NCI-H1105 (cell line): ENCODE measurements around the gene NEU2.
"Not testable (repeated sequence)": the region's sequence is repeated elsewhere in the genome, so short reads cannot be mapped to it uniquely, and the experiment has no call there.

Source experiments
- DNase-seq: peaks from one replicate; lab custom pipeline; 2025; lab: John Stamatoyannopoulos, UW

NEU2 gene

GRCh38 chr2:233056961-233057605, 24.6 kb downstream of the NEU2 start:
- no peak for DNase-seq

- DNase-seq, result no peak
Measured at GRCh38 chr2:233058717-233059546, 26.5 kb downstream of the NEU2 start.

- no peak for DNase-seq
Measured at GRCh38 chr2:233059547-233059796, 27.0 kb downstream of the NEU2 start.

- no peak for DNase-seq
Measured at GRCh38 chr2:233059797-233060500, 27.5 kb downstream of the NEU2 start, which contains the start of gene INPP5D. INPP5D (plus strand) TSS chr2:233060342; CDS start chr2:233060479, 137 bp downstream.

GRCh38 chr2:233060501-233060979, 28.1 kb downstream of the NEU2 start:
- no peak for DNase-seq

GRCh38 chr2:233060980-233061590, 28.6 kb downstream of the NEU2 start:
- DNase-seq, result no peak

GRCh38 chr2:233061591-233062450, 29.3 kb downstream of the NEU2 start:
- no peak for DNase-seq

GRCh38 chr2:233062451-233062850, 30.0 kb downstream of the NEU2 start:
- DNase-seq, result no peak

GRCh38 chr2:233062946-233063268, 30.4 kb downstream of the NEU2 start:
- no peak for DNase-seq

- DNase-seq, result no peak
Measured at GRCh38 chr2:233063269-233063975, 30.9 kb downstream of the NEU2 start.

GRCh38 chr2:233063976-233064411, 31.5 kb downstream of the NEU2 start:
- DNase-seq, result no peak

GRCh38 chr2:233064530-233065199, 32.2 kb downstream of the NEU2 start:
- no peak for DNase-seq

- not testable (repeated sequence) for DNase-seq
Measured at GRCh38 chr2:233065200-233065589, 32.7 kb downstream of the NEU2 start.

- DNase-seq, result no peak
Measured at GRCh38 chr2:233065954-233066470, 33.5 kb downstream of the NEU2 start.

GRCh38 chr2:233068762-233069418, 36.4 kb downstream of the NEU2 start:
- no peak for DNase-seq

- no peak for DNase-seq
Measured at GRCh38 chr2:233072838-233073237, 40.4 kb downstream of the NEU2 start.

GRCh38 chr2:233074106-233074505, 41.6 kb downstream of the NEU2 start:
- no peak for DNase-seq

GRCh38 chr2:233075141-233075965, 42.9 kb downstream of the NEU2 start:
- no peak for DNase-seq

GRCh38 chr2:233075966-233076339, 43.5 kb downstream of the NEU2 start:
- no peak for DNase-seq
